GM23338 (cell line): ENCODE data around the gene LY86. TPM values are rescaled to one million over a fixed set of nuclear protein-coding genes. Genes with fewer than 3 reads are reported as not detected.

Experiments used
- ATAC-seq: fragments of 200-7000 bp; cut with Tn5 transposase; 3 replicates; pipeline ENCODE4 v1.9.1; 2020
- DNase-seq: peaks from one replicate; pipeline ENCODE4 v3.0.0-alpha.2; 2015; ENCODE audit warnings: low spot score
- H2AFZ ChIP-seq: fragments of 200-600 bp; sonication (generic); 2 replicates; pipeline ENCODE4 v1.8.0; 2016; ENCODE audit warnings: antibody characterized with exemption, mild to moderate bottlenecking, moderate library complexity
- H3F3A ChIP-seq: fragments of 200-600 bp; sonication (generic); replicated peaks from 2 replicates; pipeline ENCODE4 v1.8.0; 2017; ENCODE audit warnings: antibody characterized with exemption, mixed run types, low read depth
- H3K27ac ChIP-seq: fragments of 200-600 bp; sonication (generic); 2 replicates; pipeline ENCODE4 v1.6.1; 2016; ENCODE audit warnings: low read depth
- H3K27me3 ChIP-seq: fragments of 200-600 bp; sonication (generic); 2 replicates; pipeline ENCODE4 v1.8.0; 2016; ENCODE audit warnings: mild to moderate bottlenecking, mixed run types, moderate library complexity; ENCODE audit not compliant: insufficient read depth
- H3K36me3 ChIP-seq: fragments of 200-600 bp; sonication (generic); 2 replicates; pipeline ENCODE4 v1.8.0; 2016; ENCODE audit warnings: mild to moderate bottlenecking; ENCODE audit not compliant: insufficient read depth
- H3K4me1 ChIP-seq: fragments of 200-600 bp; sonication (generic); 2 replicates; pipeline ENCODE4 v1.8.0; 2016; ENCODE audit warnings: mild to moderate bottlenecking, moderate library complexity; ENCODE audit not compliant: insufficient read depth
- H3K4me2 ChIP-seq: fragments of 200-600 bp; sonication (generic); 2 replicates; pipeline ENCODE4 v1.7.1; 2017; ENCODE audit warnings: mixed run types
- H3K4me3 ChIP-seq: fragments of 200-600 bp; sonication (generic); 2 replicates; pipeline ENCODE4 v1.6.1; 2016; ENCODE audit warnings: mixed run types
- H3K79me2 ChIP-seq: fragments of 200-600 bp; sonication (generic); replicated peaks from 2 replicates; pipeline ENCODE4 v1.8.0; 2017; ENCODE audit warnings: mild to moderate bottlenecking; ENCODE audit not compliant: insufficient read depth
- H3K9me2 ChIP-seq: fragments of 200-600 bp; sonication (generic); 2 replicates; pipeline ENCODE4 v1.8.0; 2017; ENCODE audit not compliant: insufficient read depth
- H4K20me1 ChIP-seq: fragments of 200-600 bp; sonication (generic); replicated peaks from 2 replicates; pipeline ENCODE4 v1.8.0; 2017; ENCODE audit warnings: mild to moderate bottlenecking; ENCODE audit not compliant: insufficient read depth
- H3K27ac Mint-ChIP-seq: 2 replicates; pipeline ENCODE4 v1.8.0; 2020; ENCODE audit warnings: inconsistent platforms, mild to moderate bottlenecking, moderate library complexity, mixed read lengths
- H3K27me3 Mint-ChIP-seq: 3 replicates; pipeline ENCODE4 v1.8.0; 2022; ENCODE audit warnings: low read depth, mild to moderate bottlenecking, moderate library complexity, mixed read lengths, inconsistent platforms; ENCODE audit not compliant: insufficient read depth, poor library complexity
- H3K36me3 Mint-ChIP-seq: 3 replicates; pipeline ENCODE4 v1.8.0; 2021; ENCODE audit warnings: low read depth, mild to moderate bottlenecking, inconsistent platforms, moderate library complexity, mixed read lengths
- H3K4me1 Mint-ChIP-seq: 3 replicates; pipeline ENCODE4 v1.8.0; 2020; ENCODE audit warnings: mild to moderate bottlenecking, inconsistent platforms, mixed read lengths
- H3K4me3 Mint-ChIP-seq: 3 replicates; pipeline ENCODE4 v1.8.0; 2021; ENCODE audit warnings: moderate library complexity, mild to moderate bottlenecking, inconsistent platforms, mixed read lengths
- H3K9me3 Mint-ChIP-seq: 3 replicates; pipeline ENCODE4 v1.8.0; 2020; ENCODE audit warnings: moderate library complexity, mild to moderate bottlenecking, inconsistent platforms, mixed read lengths
- CREB1 ChIP-seq: fragments of 250-450 bp; sonication (Bioruptor Pico); IDR thresholded peaks from 2 replicates; pipeline ENCODE4 v1.5.0; 2020; ENCODE audit warnings: low read depth, mild to moderate bottlenecking, moderate library complexity
- ETS1 ChIP-seq: IDR thresholded peaks from 2 replicates; pipeline ENCODE4 v1.6.1; 2016; ENCODE audit warnings: antibody characterized with exemption
- EZH2 ChIP-seq: fragments of 200-600 bp; sonication (generic); IDR thresholded peaks from one replicate; pipeline ENCODE4 v1.8.0; 2017; ENCODE audit warnings: antibody characterized with exemption, mild to moderate bottlenecking, low read depth; ENCODE audit not compliant: unreplicated experiment
- EZH2phosphoT487 ChIP-seq: fragments of 200-600 bp; sonication (generic); IDR thresholded peaks from one replicate; pipeline ENCODE4 v1.8.1; 2018; ENCODE audit warnings: antibody characterized with exemption; ENCODE audit not compliant: unreplicated experiment
- JUNB ChIP-seq: IDR thresholded peaks from one replicate; pipeline ENCODE4 v1.6.1; 2016; ENCODE audit warnings: antibody characterized with exemption; ENCODE audit not compliant: unreplicated experiment
- NANOG ChIP-seq: IDR thresholded peaks from 2 replicates; pipeline ENCODE4 v1.6.1; 2016; ENCODE audit warnings: antibody characterized with exemption, borderline replicate concordance
- POLR2AphosphoS5 ChIP-seq: IDR thresholded peaks from 2 replicates; pipeline ENCODE4 v1.6.1; 2016; ENCODE audit warnings: antibody characterized with exemption, low read depth
- REST ChIP-seq: IDR thresholded peaks from one replicate; pipeline ENCODE4 v1.6.1; 2018; ENCODE audit warnings: antibody characterized with exemption; ENCODE audit not compliant: unreplicated experiment
- STAT1 ChIP-seq: IDR thresholded peaks from one replicate; pipeline ENCODE4 v1.6.1; 2016; ENCODE audit warnings: antibody characterized with exemption; ENCODE audit not compliant: unreplicated experiment
- ZNF331 ChIP-seq: fragments of 250-450 bp; sonication (Bioruptor Pico); IDR thresholded peaks from 2 replicates; pipeline ENCODE4 v1.5.0; 2020; ENCODE audit warnings: low read depth, mild to moderate bottlenecking, moderate library complexity
- ZNF462 ChIP-seq: fragments of 250-450 bp; sonication (Bioruptor Pico); IDR thresholded peaks from 2 replicates; pipeline ENCODE4 v1.5.0; 2020; ENCODE audit warnings: mild to moderate bottlenecking, moderate library complexity
- polyA plus RNA-seq: library from polyadenylated mRNA; unstranded; fragments of >200 nt; fragmentation: Nextera tagmentation; extraction: Ambion mirVana; gene quantifications from 2 replicates; pipeline ENCODE4 v1.2.1, GENCODE V29; 2016
- total RNA-seq: library from RNA; depleted of rRNA; stranded (reverse); fragments of >200 nt; shearing (Covaris generic); gene quantifications from 2 replicates; pipeline ENCODE4 v1.2.3, GENCODE V29; 2014

LY86 gene
- total and polyA plus RNA-seq, 2 experiments from 2014 or later: 0.29 TPM; not detected in 1

GRCh38 chr6:6611486-6611885, 23.0 kb downstream of the LY86 start:
- Histone ChIP-seq H3K4me1 (no peaks in the 10 kb centered on the region), H3K79me2 (no peaks in the 10 kb centered on the region), H3F3A (no peaks in the 10 kb centered on the region), H2AFZ (no peak overlapping the region), H3K36me3 (no peaks in the 10 kb centered on the region), H3K27me3 (no peaks in the 10 kb centered on the region), H3K9me2 (peaks cover 6% of the 10 kb centered on the region; the same call in 1 of the 2 replicates), H3K27ac (no peak overlapping the region), H3K4me3 (no peak overlapping the region), H4K20me1 (no peaks in the 10 kb centered on the region), H3K4me2 (no peak overlapping the region)
- H3K27ac Mint-ChIP-seq: no peak overlapping the region
- ATAC-seq (no peak), DNase-seq (no peak)
- H3K4me1 Mint-ChIP-seq: peaks cover 4% of the 10 kb centered on the region
- peaks cover 4% of the 10 kb centered on the region; the same call in 2 of the 3 replicates for H3K9me3 Mint-ChIP-seq
- H3K27me3 Mint-ChIP-seq: peaks cover 5% of the 10 kb centered on the region
- no peaks in the 10 kb centered on the region for H3K36me3 Mint-ChIP-seq
- TF ChIP-seq NANOG: no peak
- TF ChIP-seq STAT1: no peak
- TF ChIP-seq CREB1 (CRISPR knock-in tag): no peak
- no peak for TF ChIP-seq POLR2AphosphoS5
- no peak for TF ChIP-seq ZNF331
- TF ChIP-seq REST: no peak
- no peak for TF ChIP-seq JUNB
- no peak for TF ChIP-seq ETS1
- no peak for TF ChIP-seq ZNF462 (CRISPR knock-in tag)
- no peak for TF ChIP-seq EZH2
- TF ChIP-seq EZH2phosphoT487: no peak
- no peak overlapping the region for H3K4me3 Mint-ChIP-seq
